GM03348 (cell line): Measurements from ENCODE around the gene C6orf52.
A peak's percentile ranks its signal among the peaks of the same experiment; 100 is the strongest.
"Not testable (repeated sequence)": the region's sequence is repeated elsewhere in the genome, so short reads cannot be mapped to it uniquely, and the experiment has no call there.

Experiments
- DNase-seq: peaks from one replicate; pipeline ENCODE4 v3.0.0; 2012; ENCODE audit warnings: low spot score

Gene C6orf52

GRCh38 chr6:10695086-10695657 is 756 bp upstream of the C6orf52 start:
- peak; percentile 3 for DNase-seq

GRCh38 chr6:10692965-10693538 is 1.4 kb downstream of the C6orf52 start:
- DNase-seq, result no peak

- DNase-seq, result no peak
Measured at GRCh38 chr6:10690651-10691445, 3.6 kb downstream of the C6orf52 start.

GRCh38 chr6:10687582-10687981 is 6.8 kb downstream of the C6orf52 start:
- no peak for DNase-seq

- DNase-seq, result no peak
Measured at GRCh38 chr6:10686901-10687300, 7.5 kb downstream of the C6orf52 start.

- no peak for DNase-seq
Measured at GRCh38 chr6:10685092-10685915, 9.1 kb downstream of the C6orf52 start.

- DNase-seq, result no peak
Measured at GRCh38 chr6:10684618-10685017, 9.8 kb downstream of the C6orf52 start.

GRCh38 chr6:10682355-10682988 is 11.9 kb downstream of the C6orf52 start:
- no peak for DNase-seq

- DNase-seq, result no peak
Measured at GRCh38 chr6:10681795-10682194, 12.6 kb downstream of the C6orf52 start.

GRCh38 chr6:10678456-10678855 is 16.0 kb downstream of the C6orf52 start:
- no peak for DNase-seq

- no peak for DNase-seq
Measured at GRCh38 chr6:10676403-10676802, 18.0 kb downstream of the C6orf52 start.

GRCh38 chr6:10668126-10668917 is 26.1 kb downstream of the C6orf52 start:
- no peak for DNase-seq

GRCh38 chr6:10665595-10665994 is 28.8 kb downstream of the C6orf52 start:
- DNase-seq, result not testable (repeated sequence)

- DNase-seq, result no peak
Measured at GRCh38 chr6:10662742-10663141, 31.7 kb downstream of the C6orf52 start.

GRCh38 chr6:10662207-10662606 is 32.2 kb downstream of the C6orf52 start:
- no peak for DNase-seq

GRCh38 chr6:10660431-10661191 is 33.8 kb downstream of the C6orf52 start:
- DNase-seq, result not testable (repeated sequence)

- no peak for DNase-seq
Measured at GRCh38 chr6:10659699-10660348, 34.6 kb downstream of the C6orf52 start.

- DNase-seq, result no peak
Measured at GRCh38 chr6:10658910-10659698, 35.3 kb downstream of the C6orf52 start.

- no peak for DNase-seq
Measured at GRCh38 chr6:10655508-10656055, 38.8 kb downstream of the C6orf52 start.
